ENCODE data around the gene DYNLT4. TPM values are rescaled to one million over a fixed set of nuclear protein-coding genes. Genes with fewer than 3 reads are reported as not detected.

DYNLT4 gene
- total and polyA plus RNA-seq, 2 of the 13 experiments (the other 11 are each of a cell fraction or from before 2014, with no cell fraction given), result 0.77 TPM; not detected in 1

GRCh38 chr1:44784094-44785028 is 22.8 kb downstream of the DYNLT4 start (continued):
- TF ChIP-seq, protein P1, sequence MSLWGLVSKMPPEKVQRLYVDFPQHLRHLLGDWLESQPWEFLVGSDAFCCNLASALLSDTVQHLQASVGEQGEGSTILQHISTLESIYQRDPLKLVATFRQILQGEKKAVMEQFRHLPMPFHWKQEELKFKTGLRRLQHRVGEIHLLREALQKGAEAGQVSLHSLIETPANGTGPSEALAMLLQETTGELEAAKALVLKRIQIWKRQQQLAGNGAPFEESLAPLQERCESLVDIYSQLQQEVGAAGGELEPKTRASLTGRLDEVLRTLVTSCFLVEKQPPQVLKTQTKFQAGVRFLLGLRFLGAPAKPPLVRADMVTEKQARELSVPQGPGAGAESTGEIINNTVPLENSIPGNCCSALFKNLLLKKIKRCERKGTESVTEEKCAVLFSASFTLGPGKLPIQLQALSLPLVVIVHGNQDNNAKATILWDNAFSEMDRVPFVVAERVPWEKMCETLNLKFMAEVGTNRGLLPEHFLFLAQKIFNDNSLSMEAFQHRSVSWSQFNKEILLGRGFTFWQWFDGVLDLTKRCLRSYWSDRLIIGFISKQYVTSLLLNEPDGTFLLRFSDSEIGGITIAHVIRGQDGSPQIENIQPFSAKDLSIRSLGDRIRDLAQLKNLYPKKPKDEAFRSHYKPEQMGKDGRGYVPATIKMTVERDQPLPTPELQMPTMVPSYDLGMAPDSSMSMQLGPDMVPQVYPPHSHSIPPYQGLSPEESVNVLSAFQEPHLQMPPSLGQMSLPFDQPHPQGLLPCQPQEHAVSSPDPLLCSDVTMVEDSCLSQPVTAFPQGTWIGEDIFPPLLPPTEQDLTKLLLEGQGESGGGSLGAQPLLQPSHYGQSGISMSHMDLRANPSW (CRISPR knock-in tag; IDR thresholded peaks at IDR 0.05; ENCODE audit: borderline replicate concordance), result no peak
- no peak for TF ChIP-seq KAT8 (CRISPR knock-in tag; IDR thresholded peaks at IDR 0.05)
- peak; percentile 45 for TF ChIP-seq ZMYM4 (CRISPR knock-in tag; IDR thresholded peaks at IDR 0.05)
- no peak for TF ChIP-seq ZFYVE20 (CRISPR knock-in tag; IDR thresholded peaks at IDR 0.05; ENCODE audit: borderline replicate concordance, low read depth)
- 0 out of 2 replicates have a peak, but pooled peaks have one; percentile 34 for TF ChIP-seq GATAD1 (CRISPR knock-in tag; IDR thresholded peaks at IDR 0.05)
- no peak for TF ChIP-seq SRSF9 (IDR thresholded peaks at IDR 0.05; ENCODE audit: borderline replicate concordance, insufficient read depth, low read depth, low read length, poor library complexity, severe bottlenecking)
- no peak for TF ChIP-seq NKX3-1 (CRISPR knock-in tag; IDR thresholded peaks at IDR 0.05)
- no peak for TF ChIP-seq ZNF296 (CRISPR knock-in tag; conservative IDR thresholded peaks at IDR 0.05)
- TF ChIP-seq ZNF121 (CRISPR knock-in tag; IDR thresholded peaks at IDR 0.05), result no peak; the same call in 1 of the 2 replicates
- no peak for TF ChIP-seq PCBP1 (IDR thresholded peaks at IDR 0.05; ENCODE audit: borderline replicate concordance, low read depth, low read length)
- TF ChIP-seq AGO2 (optimal IDR thresholded peaks at IDR 0.05; ENCODE audit: low read depth, low read length), result peak; percentile 37
- no peak for TF ChIP-seq MZF1 (CRISPR knock-in tag; IDR thresholded peaks at IDR 0.05; ENCODE audit: borderline replicate concordance)
- peak; percentile 73; the same call in 1 of the 2 replicates for TF ChIP-seq KLF12 (CRISPR knock-in tag; IDR thresholded peaks at IDR 0.05; ENCODE audit: borderline replicate concordance)
- TF ChIP-seq JDP2 (CRISPR knock-in tag; IDR thresholded peaks at IDR 0.05; ENCODE audit: borderline replicate concordance), result no peak; the same call in 1 of the 2 replicates
- TF ChIP-seq HDAC6 (IDR thresholded peaks at IDR 0.05; ENCODE audit: low read depth, low read length), result no peak
- TF ChIP-seq, protein P2, sequence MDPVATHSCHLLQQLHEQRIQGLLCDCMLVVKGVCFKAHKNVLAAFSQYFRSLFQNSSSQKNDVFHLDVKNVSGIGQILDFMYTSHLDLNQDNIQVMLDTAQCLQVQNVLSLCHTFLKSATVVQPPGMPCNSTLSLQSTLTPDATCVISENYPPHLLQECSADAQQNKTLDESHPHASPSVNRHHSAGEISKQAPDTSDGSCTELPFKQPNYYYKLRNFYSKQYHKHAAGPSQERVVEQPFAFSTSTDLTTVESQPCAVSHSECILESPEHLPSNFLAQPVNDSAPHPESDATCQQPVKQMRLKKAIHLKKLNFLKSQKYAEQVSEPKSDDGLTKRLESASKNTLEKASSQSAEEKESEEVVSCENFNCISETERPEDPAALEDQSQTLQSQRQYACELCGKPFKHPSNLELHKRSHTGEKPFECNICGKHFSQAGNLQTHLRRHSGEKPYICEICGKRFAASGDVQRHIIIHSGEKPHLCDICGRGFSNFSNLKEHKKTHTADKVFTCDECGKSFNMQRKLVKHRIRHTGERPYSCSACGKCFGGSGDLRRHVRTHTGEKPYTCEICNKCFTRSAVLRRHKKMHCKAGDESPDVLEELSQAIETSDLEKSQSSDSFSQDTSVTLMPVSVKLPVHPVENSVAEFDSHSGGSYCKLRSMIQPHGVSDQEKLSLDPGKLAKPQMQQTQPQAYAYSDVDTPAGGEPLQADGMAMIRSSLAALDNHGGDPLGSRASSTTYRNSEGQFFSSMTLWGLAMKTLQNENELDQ (CRISPR knock-in tag; IDR thresholded peaks at IDR 0.05; ENCODE audit: borderline replicate concordance), result no peak
- TF ChIP-seq KLF6 (CRISPR knock-in tag; IDR thresholded peaks at IDR 0.05), result peak; percentile 79; the same call in 1 of the 2 replicates
- no peak for TF ChIP-seq ZNF276 (CRISPR knock-in tag; IDR thresholded peaks at IDR 0.05; ENCODE audit: low read depth)
- TF ChIP-seq CCAR2 (optimal IDR thresholded peaks at IDR 0.05; ENCODE audit: low read depth, low read length), result no peak
- TF ChIP-seq ZNF3 (CRISPR knock-in tag; IDR thresholded peaks at IDR 0.05), result no peak
- TF ChIP-seq ZNF768 (CRISPR knock-in tag; IDR thresholded peaks at IDR 0.05), result peak; percentile 72; the same call in 1 of the 2 replicates
- no peak for TF ChIP-seq DNMT3B (CRISPR knock-in tag; conservative IDR thresholded peaks at IDR 0.05)
- TF ChIP-seq ELF4 (CRISPR knock-in tag; IDR thresholded peaks at IDR 0.05; ENCODE audit: borderline replicate concordance), result no peak
